Endodermal cell (in vitro differentiated cells): Measurements from ENCODE around the gene S100A12. TPM values are rescaled to one million over a fixed set of nuclear protein-coding genes. Genes with fewer than 3 reads are reported as not detected.

Experiments used
- DNase-seq: peaks from one replicate; pipeline ENCODE4 v3.0.0-alpha.2; 2017
- H3K27ac ChIP-seq: 2 replicates; pipeline ENCODE4 v1.5.1; 2013; ENCODE audit warnings: mild to moderate bottlenecking, low read depth, low read length, moderate library complexity
- H3K27me3 ChIP-seq: 2 replicates; pipeline ENCODE4 v1.6.1; 2013; ENCODE audit warnings: mild to moderate bottlenecking, low read length, moderate library complexity; ENCODE audit not compliant: insufficient read depth, control insufficient read depth, poor library complexity, severe bottlenecking
- H3K36me3 ChIP-seq: 2 replicates; pipeline ENCODE4 v1.7.0; 2013; ENCODE audit warnings: mild to moderate bottlenecking, low read length, moderate library complexity; ENCODE audit not compliant: control insufficient read depth, insufficient read depth
- H3K4me1 ChIP-seq: one replicate; pipeline ENCODE4 v1.7.0; 2013; ENCODE audit warnings: low read length; ENCODE audit not compliant: control insufficient read depth, insufficient read depth
- H3K4me3 ChIP-seq: 2 replicates; pipeline ENCODE4 v1.5.1; 2013; ENCODE audit warnings: mild to moderate bottlenecking, low read length, moderate library complexity
- H3K9ac ChIP-seq: 2 replicates; pipeline ENCODE4 v1.6.1; 2013; ENCODE audit warnings: mild to moderate bottlenecking, low read length, moderate library complexity; ENCODE audit not compliant: poor library complexity, severe bottlenecking; ENCODE audit errors: extremely low read depth
- H3K9me3 ChIP-seq: 2 replicates; pipeline ENCODE4 v1.6.1; 2013; ENCODE audit warnings: mild to moderate bottlenecking, low read length, moderate library complexity; ENCODE audit not compliant: control insufficient read depth
- H3K27ac Mint-ChIP-seq: 2 replicates; pipeline ENCODE4 v1.8.0; 2020; ENCODE audit warnings: mixed read lengths
- H3K27me3 Mint-ChIP-seq: 2 replicates; pipeline ENCODE4 v1.8.0; 2021; ENCODE audit warnings: mild to moderate bottlenecking, mixed read lengths; ENCODE audit not compliant: insufficient read depth
- H3K36me3 Mint-ChIP-seq: 2 replicates; pipeline ENCODE4 v1.8.0; 2020; ENCODE audit warnings: low read depth, mixed read lengths
- H3K4me1 Mint-ChIP-seq: 2 replicates; pipeline ENCODE4 v1.8.0; 2020; ENCODE audit warnings: mixed read lengths
- H3K4me3 Mint-ChIP-seq: 2 replicates; pipeline ENCODE4 v1.8.0; 2020; ENCODE audit warnings: mild to moderate bottlenecking, moderate library complexity, mixed read lengths
- H3K9me3 Mint-ChIP-seq: 2 replicates; pipeline ENCODE4 v1.8.0; 2020; ENCODE audit warnings: mild to moderate bottlenecking, mixed read lengths
- CTCF ChIP-seq: fragments of 200-600 bp; sonication (generic); conservative IDR thresholded peaks from 2 replicates; pipeline ENCODE4 v1.5.0; 2021; ENCODE audit warnings: antibody characterized with exemption, mild to moderate bottlenecking
- WGBS, 2 experiments: methylation state at CpG; one replicate each; pipeline versions ENCODE4 v1.1.5 to v1.1.7; 2013; ENCODE audit warnings: missing lambda C conversion rate in 2 of 2, mixed read lengths in 1 of 2; ENCODE audit not compliant: insufficient coverage in 1 of 2, insufficient read length in 1 of 2; 5-methylcytosine and 5-hydroxymethylcytosine counted together
- total RNA-seq, 2 donors: library from RNA; stranded (reverse); fragmentation: NEBNext Ultra II Directional in 1 of 2; extraction: Animal tissue kit (Norgen Biotek cat#: 25700) in 1 of 2; gene quantifications; 2 replicates in 1 of 2; 3 replicates in 1 of 2; pipeline ENCODE4 v1.2.1, GENCODE V29; 2021

The S100A12 gene
- total RNA-seq, 2 donors from 2014 or later = not detected

- no peak overlapping the region for H3K4me3 Mint-ChIP-seq
- DNase-seq = peak; percentile 17
- 86 to 87% methylated on average over 3 to 6 of the region's 6 CpGs for WGBS, 2 experiments
These were observed 29.2 kb downstream of the S100A12 start for GRCh38 chr1:153346077-153346723.

GRCh38 chr1:153345187-153346076 is 30.0 kb downstream of the S100A12 start:
- no peaks in the 10 kb centered on the region for H3K9me3 ChIP-seq
- peaks cover 12% of the 10 kb centered on the region for H3K4me1 ChIP-seq
- Mint-ChIP-seq H3K4me1 (peaks cover 39% of the 10 kb centered on the region), H3K36me3 (no peaks in the 10 kb centered on the region), H3K27me3 (peaks cover 20% of the 10 kb centered on the region), H3K9me3 (no peaks in the 10 kb centered on the region), H3K27ac (no peak overlapping the region), H3K4me3 (no peak overlapping the region)
- no peak overlapping the region for H3K9ac ChIP-seq
- DNase-seq = no peak
- H3K27ac ChIP-seq = no peak overlapping the region
- H3K27me3 ChIP-seq = no peaks in the 10 kb centered on the region
- no peak overlapping the region for H3K4me3 ChIP-seq
- H3K36me3 ChIP-seq = no peaks in the 10 kb centered on the region
- WGBS, 2 experiments = 91 to 98% methylated on average over 10 to 14 of the region's 14 CpGs
- no peak for TF ChIP-seq CTCF

More at GRCh38 chr1:153346077-153346723, 29.2 kb downstream of the S100A12 start:
- peaks cover 12% of the 10 kb centered on the region for H3K4me1 ChIP-seq
- peaks cover 46% of the 10 kb centered on the region for H3K4me1 Mint-ChIP-seq
- H3K4me3 ChIP-seq = no peak overlapping the region
- H3K9ac ChIP-seq = no peak overlapping the region
- TF ChIP-seq CTCF = no peak
- H3K27me3 Mint-ChIP-seq = peaks cover 20% of the 10 kb centered on the region
- no peak overlapping the region for H3K27ac ChIP-seq
- no peaks in the 10 kb centered on the region for H3K36me3 Mint-ChIP-seq
- H3K27me3 ChIP-seq = no peaks in the 10 kb centered on the region
- H3K9me3 Mint-ChIP-seq = no peaks in the 10 kb centered on the region
- no peaks in the 10 kb centered on the region for H3K9me3 ChIP-seq
- no peaks in the 10 kb centered on the region for H3K36me3 ChIP-seq
- no peak overlapping the region for H3K27ac Mint-ChIP-seq

- H3K27ac Mint-ChIP-seq = no peak overlapping the region
- H3K27ac ChIP-seq = no peak overlapping the region
These were observed 30.7 kb downstream of the S100A12 start for GRCh38 chr1:153344718-153345025.

More at GRCh38 chr1:153344718-153345025, 30.7 kb downstream of the S100A12 start:
- no peak overlapping the region for H3K4me3 ChIP-seq
- Mint-ChIP-seq H3K4me1 (peaks cover 33% of the 10 kb centered on the region), H3K4me3 (no peak overlapping the region), H3K9me3 (no peaks in the 10 kb centered on the region), H3K27me3 (peaks cover 14% of the 10 kb centered on the region), H3K36me3 (no peaks in the 10 kb centered on the region)
- DNase-seq = no peak
- TF ChIP-seq CTCF = no peak
- H3K27me3 ChIP-seq = no peaks in the 10 kb centered on the region
- 83 to 91% methylated on average over 1 to 3 of the region's 3 CpGs for WGBS, 2 experiments
- H3K9ac ChIP-seq = no peak overlapping the region
- H3K4me1 ChIP-seq = peaks cover 15% of the 10 kb centered on the region
- H3K36me3 ChIP-seq = no peaks in the 10 kb centered on the region
- H3K9me3 ChIP-seq = no peaks in the 10 kb centered on the region
